GM23248 (cell line): ENCODE data around the gene MFSD6.

Experiments
- EZH2 ChIP-seq: fragments of 200-600 bp; sonication (generic); IDR thresholded peaks from 2 replicates; pipeline ENCODE4 v1.6.1; 2018; ENCODE audit warnings: antibody characterized with exemption, mild to moderate bottlenecking; ENCODE audit not compliant: insufficient read depth, poor library complexity, severe bottlenecking
- EZH2phosphoT487 ChIP-seq: fragments of 200-600 bp; sonication (generic); IDR thresholded peaks from 2 replicates; pipeline ENCODE4 v1.6.1; 2018; ENCODE audit warnings: antibody characterized with exemption, moderate library complexity, mild to moderate bottlenecking, low read depth; ENCODE audit not compliant: insufficient read depth

GRCh38 chr2:190380962-190381412 is 27.2 kb upstream of the MFSD6 start:
- TF ChIP-seq EZH2 (no peak), EZH2phosphoT487 (no peak)
